CD4-positive, alpha-beta T cell treated with Interleukin-12 subunit alpha and Interleukin-12 subunit beta, for 1 hour (primary cell): ENCODE results near the gene OSMR.
"Not testable (repeated sequence)": the region's sequence is repeated elsewhere in the genome, so short reads cannot be mapped to it uniquely, and the experiment has no call there.

Experiments used
- DNase-seq: peaks from one replicate; pipeline ENCODE4 v3.0.0-alpha.2; 2020

The OSMR gene

DNA sequence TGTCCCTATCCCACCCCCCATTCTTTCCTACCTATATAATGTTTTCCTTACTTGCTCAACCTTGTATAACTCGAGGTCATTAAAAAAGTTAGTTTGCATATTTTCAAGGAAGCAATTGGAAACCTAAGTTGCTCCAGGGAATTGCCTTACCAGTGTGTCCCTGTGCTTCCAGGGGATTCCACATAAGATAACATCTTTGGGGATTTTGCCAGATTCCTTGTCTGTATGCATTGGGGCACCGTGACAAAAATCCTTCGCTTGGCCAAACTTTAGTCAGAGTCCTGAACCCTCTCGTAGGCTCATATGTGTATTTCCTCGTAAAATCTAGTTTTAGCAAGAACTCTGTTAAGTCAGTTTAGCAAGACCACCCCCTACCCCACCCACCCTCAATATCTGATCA lies 14.7 kb upstream of the OSMR start:
- no peak for DNase-seq

- no peak for DNase-seq
Measured at GRCh38 chr5:38831909-38832308, 13.9 kb upstream of the OSMR start.

GRCh38 chr5:38832810-38833209 lies 13.0 kb upstream of the OSMR start:
- DNase-seq: no peak

GRCh38 chr5:38835887-38836286 lies 9.9 kb upstream of the OSMR start:
- DNase-seq: no peak

- DNase-seq: no peak
Measured at GRCh38 chr5:38837416-38837815, 8.4 kb upstream of the OSMR start.

- DNase-seq: no peak
Measured at GRCh38 chr5:38837932-38838331, 7.9 kb upstream of the OSMR start.

DNA sequence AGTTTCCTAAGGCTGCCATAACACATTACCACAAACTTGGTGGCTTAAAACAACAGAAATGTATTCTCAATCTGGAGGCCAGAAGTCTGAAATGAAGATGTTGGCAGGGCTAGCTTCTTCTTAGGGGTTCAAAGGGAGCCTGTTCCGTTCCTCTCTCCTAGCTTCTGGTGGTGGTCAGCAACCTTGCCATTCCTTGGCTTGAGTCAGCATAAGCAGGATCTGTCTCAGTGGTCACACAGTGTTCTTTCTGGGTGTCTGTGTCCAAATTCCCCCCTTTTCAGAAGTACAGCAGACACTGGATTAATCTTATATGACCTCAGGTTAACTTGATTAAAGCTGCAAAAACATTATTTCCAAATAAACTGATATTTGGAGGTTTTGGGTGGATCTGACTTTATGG lies 2.1 kb upstream of the OSMR start:
- DNase-seq: no peak

GRCh38 chr5:38846379-38847011 lies 683 bp downstream of the OSMR start:
- no peak for DNase-seq

DNA sequence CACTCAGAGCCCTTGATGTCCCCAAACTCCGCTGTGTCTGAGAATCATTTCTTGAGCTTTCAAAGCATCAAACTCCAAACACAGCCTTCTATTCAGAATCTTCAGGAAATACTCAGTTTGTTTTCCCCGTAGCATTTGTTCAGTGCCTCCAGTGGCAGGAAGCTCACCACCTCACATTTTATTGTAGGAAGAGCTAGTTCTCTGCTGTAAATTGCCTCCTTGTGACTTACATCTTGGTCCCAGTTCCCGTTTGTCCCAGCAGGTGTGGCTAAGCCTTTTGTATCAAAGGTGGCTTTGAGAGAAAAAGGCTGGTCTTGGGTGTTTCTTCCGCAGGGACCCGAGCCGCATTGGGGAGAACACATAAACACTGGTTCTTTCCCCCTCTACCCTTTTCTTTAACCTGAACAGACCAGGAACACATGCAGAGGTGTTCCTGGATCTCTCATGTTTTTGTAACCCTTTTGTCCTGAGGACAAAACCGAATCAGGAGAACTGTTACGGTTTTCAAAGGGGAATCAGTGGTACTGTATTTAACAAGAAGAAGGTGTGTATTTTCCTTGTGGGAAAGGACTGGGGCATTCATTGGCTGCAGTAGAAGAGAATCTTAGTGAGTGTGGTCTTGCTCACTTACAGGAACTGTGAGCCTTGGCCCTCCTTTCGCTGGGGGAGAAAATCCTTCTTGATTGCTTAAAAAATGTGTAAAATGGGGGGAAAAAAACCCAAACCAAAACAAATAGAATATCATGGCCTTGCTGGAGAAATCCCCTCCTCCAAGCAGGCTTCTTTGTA lies 1.9 kb downstream of the OSMR start:
- no peak for DNase-seq

DNA sequence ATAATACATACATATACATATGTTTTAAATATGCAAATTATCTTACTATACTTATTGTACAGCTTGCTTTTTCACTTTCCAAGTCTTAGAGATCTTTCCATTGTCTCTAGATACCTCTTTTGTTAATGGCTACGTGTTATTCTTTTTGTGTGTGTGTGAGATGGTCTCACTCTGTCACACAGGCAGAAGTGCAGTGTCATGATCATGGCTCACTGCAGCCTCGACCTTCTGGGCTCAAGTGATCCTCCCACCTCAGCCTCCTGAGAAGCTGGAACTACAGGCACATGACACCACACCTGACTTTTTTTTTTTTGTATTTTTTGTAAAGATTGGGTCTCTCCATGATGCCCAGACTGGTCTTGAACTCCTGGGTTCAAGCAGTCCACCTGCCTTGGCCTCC lies 2.8 kb downstream of the OSMR start:
- DNase-seq: no peak

DNA sequence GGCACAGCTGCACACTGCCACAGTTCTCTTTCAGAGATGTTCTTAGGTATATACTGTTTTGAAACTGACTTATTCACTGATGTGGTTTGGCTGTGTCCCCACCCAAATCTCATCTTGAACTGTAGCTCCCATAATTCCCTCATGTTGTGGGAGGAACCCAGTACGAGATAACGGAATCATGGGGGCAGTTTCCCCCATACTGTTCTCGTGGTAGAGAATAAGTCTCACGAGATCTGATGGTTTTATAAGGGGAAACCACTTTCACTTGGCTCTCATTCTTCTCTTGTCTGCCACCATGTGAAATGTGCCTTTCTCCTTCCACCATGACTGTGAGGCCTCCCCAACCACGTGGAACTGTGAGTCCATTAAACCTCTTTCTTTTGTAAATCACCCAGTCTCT lies 5.8 kb downstream of the OSMR start:
- not testable (repeated sequence) for DNase-seq

DNA sequence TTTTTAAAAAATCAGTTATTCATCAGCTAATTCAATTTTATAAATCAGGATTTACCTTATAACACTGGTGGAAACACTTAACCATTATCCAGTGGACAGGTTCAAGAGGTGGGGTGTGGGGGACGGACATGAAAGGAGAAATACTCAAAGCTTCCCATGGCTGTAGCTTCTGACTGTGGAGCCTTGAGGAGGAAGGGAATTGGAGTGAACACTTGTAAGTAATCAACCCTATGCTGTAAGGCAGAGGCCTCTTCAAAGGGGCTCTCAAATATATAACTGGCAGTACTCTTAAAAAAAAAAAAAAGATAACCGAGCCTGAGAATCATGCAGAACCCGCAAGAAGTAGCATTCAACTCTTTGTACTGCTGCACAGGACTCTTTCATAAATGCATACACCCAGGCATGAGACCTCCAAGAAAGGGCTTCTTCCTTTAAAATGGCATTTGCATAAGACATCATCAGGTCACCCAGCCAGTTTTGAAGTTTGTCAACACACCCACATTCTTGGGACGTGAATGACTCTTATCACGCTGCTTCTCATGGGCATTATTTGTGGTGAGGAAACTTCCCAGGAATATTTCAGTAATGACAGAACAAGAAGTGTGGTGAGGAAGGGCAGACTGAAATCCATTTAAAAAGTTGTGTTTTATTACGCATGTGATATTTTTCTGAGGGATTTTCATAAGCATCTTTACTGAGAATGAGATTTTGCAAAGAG lies 8.1 kb downstream of the OSMR start:
- DNase-seq: no peak

- DNase-seq: no peak
Measured at GRCh38 chr5:38854907-38855306, 9.1 kb downstream of the OSMR start.

GRCh38 chr5:38856660-38857059 lies 10.8 kb downstream of the OSMR start:
- no peak for DNase-seq

GRCh38 chr5:38858839-38859238 lies 13.0 kb downstream of the OSMR start:
- DNase-seq: no peak

DNA sequence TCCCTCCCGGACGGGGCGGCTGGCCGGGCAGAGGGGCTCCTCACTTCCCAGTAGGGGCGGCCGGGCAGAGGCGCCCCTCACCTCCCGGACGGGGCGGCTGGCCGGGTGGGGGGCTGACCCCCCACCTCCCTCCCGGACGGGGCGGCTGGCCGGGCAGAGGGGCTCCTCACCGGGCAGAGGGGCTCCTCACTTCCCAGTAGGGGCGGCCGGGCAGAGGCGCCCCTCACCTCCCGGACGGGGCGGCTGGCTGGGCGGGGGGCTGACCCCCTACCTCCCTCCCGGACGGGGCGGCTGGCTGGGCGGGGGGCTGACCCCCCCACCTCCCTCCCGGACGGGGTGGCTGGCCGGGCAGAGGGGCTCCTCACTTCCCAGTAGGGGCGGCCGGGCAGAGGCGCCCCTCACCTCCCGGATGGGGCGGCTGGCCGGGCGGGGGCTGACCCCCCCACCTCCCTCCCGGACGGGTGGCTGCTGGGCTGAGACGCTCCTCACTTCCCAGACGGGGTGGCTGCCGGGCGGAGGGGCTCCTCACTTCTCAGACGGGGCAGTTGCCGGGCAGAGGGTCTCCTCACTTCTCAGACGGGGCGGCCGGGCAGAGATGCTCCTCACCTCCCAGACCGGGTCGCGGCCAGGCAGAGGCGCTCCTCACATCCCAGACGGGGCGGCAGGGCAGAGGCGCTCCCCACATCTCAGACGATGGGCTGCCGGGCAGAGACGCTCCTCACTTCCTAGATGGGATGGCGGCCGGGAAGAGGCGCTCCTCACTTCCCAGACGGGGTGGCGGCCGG lies 16.4 kb downstream of the OSMR start:
- not testable (repeated sequence) for DNase-seq

DNA sequence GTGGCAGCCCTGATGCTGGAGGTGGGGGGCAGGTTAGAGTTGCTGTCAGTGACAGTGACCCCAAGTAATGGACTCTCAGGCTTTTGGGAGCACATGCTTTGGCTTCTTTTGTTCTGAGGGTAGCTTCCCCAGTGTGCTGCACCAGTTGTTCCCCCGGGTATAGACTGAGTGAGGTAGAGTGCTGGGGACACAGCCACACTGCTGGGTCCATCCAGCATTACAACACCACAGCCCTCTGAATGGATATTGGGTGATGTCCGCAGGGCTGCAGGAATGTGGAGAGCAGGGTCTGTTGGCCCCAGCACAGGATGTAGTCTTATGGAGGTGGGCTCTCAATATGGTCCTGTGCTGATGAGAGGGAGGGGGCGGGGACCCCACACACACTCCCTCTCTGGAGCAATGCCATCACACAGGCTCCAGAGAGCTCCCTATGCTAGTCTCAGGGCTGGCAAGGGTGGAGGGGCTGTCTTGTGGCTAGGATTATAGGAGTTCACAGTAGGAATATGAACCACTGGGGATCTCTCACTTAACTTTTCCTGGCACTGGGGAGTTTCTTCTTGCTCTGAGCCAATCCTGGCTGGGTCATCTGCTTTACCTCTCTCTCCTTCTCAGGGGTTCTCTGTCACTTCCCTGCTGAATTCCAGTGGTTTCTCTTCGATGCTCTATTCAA lies 20.7 kb downstream of the OSMR start:
- no peak for DNase-seq

- DNase-seq: no peak
Measured at GRCh38 chr5:38867032-38867398, 21.2 kb downstream of the OSMR start.

DNA sequence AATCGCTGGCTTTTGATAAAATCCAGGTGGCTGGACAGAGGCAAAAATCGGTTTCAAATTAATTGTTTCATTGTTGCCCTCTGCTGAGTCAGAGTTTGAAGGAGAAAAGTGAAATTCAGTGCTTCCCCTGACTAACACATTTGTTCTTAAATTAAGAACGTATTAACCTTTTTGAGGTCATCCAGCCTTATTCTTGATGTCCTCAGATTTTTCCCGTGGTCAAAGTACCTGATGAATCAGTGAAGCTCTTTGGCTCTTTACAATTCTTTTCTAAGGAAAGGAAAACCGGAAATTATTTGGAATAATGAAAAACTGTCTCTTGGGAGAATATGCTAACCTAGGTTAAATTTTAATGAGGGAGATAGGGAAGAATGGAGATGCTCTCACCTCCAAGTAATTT lies 21.6 kb downstream of the OSMR start:
- no peak for DNase-seq

DNA sequence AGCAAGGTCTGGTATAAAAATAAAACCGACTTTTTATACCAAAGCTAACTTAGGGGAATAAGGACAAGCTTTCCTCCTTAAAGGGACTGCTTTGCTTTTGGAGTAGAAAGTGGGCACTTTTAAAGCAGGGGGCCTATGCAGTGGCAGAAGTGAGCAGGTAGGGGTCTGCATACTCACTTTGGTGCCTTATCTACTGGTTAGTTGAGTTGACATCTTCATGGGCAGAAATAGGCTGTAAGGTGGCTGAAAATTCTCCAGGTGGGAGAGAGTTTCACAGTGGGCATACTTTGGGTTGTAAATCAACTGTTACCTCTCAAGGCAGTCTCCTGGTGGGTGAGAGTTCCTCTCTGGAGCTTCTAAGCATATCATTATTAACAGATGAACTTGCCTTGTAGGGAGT lies 24.8 kb downstream of the OSMR start:
- no peak for DNase-seq

GRCh38 chr5:38871058-38871605 lies 25.3 kb downstream of the OSMR start:
- no peak for DNase-seq

DNA sequence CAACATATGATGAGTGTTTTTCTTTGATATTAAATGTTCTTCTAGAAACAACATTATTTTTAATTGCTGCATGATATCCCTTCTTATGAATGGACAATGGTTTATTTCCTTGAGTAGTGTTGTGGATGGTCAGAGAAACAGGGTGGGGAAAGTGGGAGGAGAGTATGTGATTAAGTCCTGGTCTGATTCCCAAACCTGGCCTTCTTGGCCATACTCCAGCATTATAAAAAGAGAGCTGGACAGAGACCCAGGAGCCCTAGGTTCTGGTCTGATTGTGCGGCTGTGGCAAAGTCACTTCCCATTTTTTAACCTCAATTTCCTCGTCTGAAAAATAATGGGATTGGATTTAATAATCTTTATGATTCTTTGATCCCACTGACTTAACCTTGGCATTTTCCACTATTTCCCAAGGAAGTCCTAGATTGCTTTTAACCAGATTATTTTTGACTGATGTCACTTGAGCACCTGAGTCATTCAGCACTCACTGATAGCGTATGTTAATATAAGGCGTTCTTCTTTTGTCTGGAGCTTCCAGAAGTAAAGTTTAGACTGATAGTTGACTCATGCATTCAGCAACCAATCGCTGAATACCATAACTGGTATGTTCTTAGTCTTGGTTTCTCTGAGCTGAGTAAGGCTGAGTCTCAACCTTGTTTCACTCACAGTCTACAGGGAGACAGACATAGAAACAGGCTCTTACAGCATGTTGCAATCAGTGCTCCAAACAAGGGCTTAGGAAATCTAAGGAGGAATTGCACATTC lies 26.2 kb downstream of the OSMR start:
- DNase-seq: no peak
